GM12878 (cell line): Measurements from ENCODE around the gene CDR2. TPM values are rescaled to one million over a fixed set of nuclear protein-coding genes. Genes with fewer than 3 reads are reported as not detected.

Experiments
- ATAC-seq: fragments of 200-7000 bp; cut with Tn5 transposase; 3 replicates; pipeline ENCODE4 v1.9.1; 2020; ENCODE audit warnings: mild to moderate bottlenecking, moderate library complexity
- BruUV-seq: library from RNA; stranded (reverse); fragments of 400-500 nt; replicated peaks from 2 replicates; lab custom pipeline; 2021; lab: Mats Ljungman, UMichigan
- CTCF ChIA-PET: fragments of 300-600 bp; sonication (Branson Sonifier 250); formaldehyde crosslinking; extraction: SDS; loops from one replicate; lab custom pipeline; 2021; ENCODE audit warnings: inconsistent platforms; lab: Yijun Ruan, JAX
- POLR2A ChIA-PET: fragments of 350-600 bp; formaldehyde crosslinking; extraction: SDS; loops from one replicate; lab custom pipeline; 2021; ENCODE audit warnings: inconsistent platforms; lab: Charles Lee
- RAD21 ChIA-PET: fragments of 300-600 bp; sonication (Branson Sonifier 250); formaldehyde crosslinking; loops from one replicate; lab custom pipeline; 2023; ENCODE audit warnings: antibody characterized with exemption; ENCODE audit not compliant: unreplicated experiment; lab: Charles Lee
- SMC1A ChIA-PET: fragments of 300-600 bp; sonication (Branson Sonifier 250); formaldehyde crosslinking; loops from one replicate; lab custom pipeline; 2023; ENCODE audit not compliant: unreplicated experiment, uncharacterized antibody; lab: Charles Lee
- DNase-seq: peaks from one replicate; pipeline ENCODE4 v3.0.0-alpha.2; 2011; ENCODE audit warnings: low read depth, low spot score
- FAIRE-seq: peaks from 3 replicates; lab custom pipeline; 2011; peaks lifted over from hg19 to GRCh38; lab: Jason Lieb, UNC
- H2AFZ ChIP-seq: 2 replicates; pipeline ENCODE4 v1.6.0; 2011; ENCODE audit warnings: low read depth, low read length, control low read depth; ENCODE audit not compliant: control insufficient read depth
- H3K27ac ChIP-seq: 2 replicates; pipeline ENCODE4 v1.5.1; 2011; ENCODE audit warnings: control low read depth; ENCODE audit not compliant: control insufficient read depth, insufficient read depth
- H3K27me3 ChIP-seq, 2 experiments: replicated peaks in 1 of 2; 2 replicates each; pipeline versions ENCODE4 v1.6.0 to v1.6.1; 2011; ENCODE audit warnings: low read length in 1 of 2; ENCODE audit not compliant: control insufficient read depth in 2 of 2, insufficient read depth in 2 of 2
- H3K36me3 ChIP-seq, 2 experiments: 2 replicates each; pipeline ENCODE4 v1.5.1; 2011; ENCODE audit warnings: low read length in 1 of 2; ENCODE audit not compliant: control insufficient read depth in 2 of 2, insufficient read depth in 2 of 2
- H3K4me1 ChIP-seq: 2 replicates; pipeline ENCODE4 v1.6.1; 2011; ENCODE audit warnings: mild to moderate bottlenecking, low read length, moderate library complexity, mixed read lengths; ENCODE audit not compliant: control insufficient read depth, insufficient read depth
- H3K4me2 ChIP-seq: 2 replicates; pipeline ENCODE4 v1.6.0; 2011; ENCODE audit warnings: control low read depth; ENCODE audit not compliant: control insufficient read depth, insufficient read depth
- H3K4me3 ChIP-seq: fragments of 200-600 bp; sonication (generic); 2 replicates; pipeline ENCODE4 v1.5.1; 2016
- H3K79me2 ChIP-seq: 2 replicates; pipeline ENCODE4 v1.6.0; 2011; ENCODE audit warnings: low read length; ENCODE audit not compliant: control insufficient read depth, insufficient read depth
- H3K9ac ChIP-seq: 2 replicates; pipeline ENCODE4 v1.8.0; 2011; ENCODE audit warnings: low read length, control low read depth, mixed read lengths; ENCODE audit not compliant: control insufficient read depth, insufficient read depth
- H3K9me3 ChIP-seq: replicated peaks from 3 replicates; pipeline ENCODE4 v1.5.1; 2011; ENCODE audit warnings: mild to moderate bottlenecking, low read length; ENCODE audit not compliant: control insufficient read depth, insufficient read depth
- H4K20me1 ChIP-seq: 2 replicates; pipeline ENCODE4 v1.6.0; 2011; ENCODE audit not compliant: control insufficient read depth, insufficient read depth
- CBFB ChIP-seq: IDR thresholded peaks from 2 replicates; pipeline ENCODE4 v1.6.1; 2016; ENCODE audit warnings: antibody characterized with exemption, low read depth
- GATAD2B ChIP-seq: fragments of 450-650 bp; conservative IDR thresholded peaks from 2 replicates; pipeline ENCODE4 v1.6.1; 2017; ENCODE audit warnings: low read depth, mild to moderate bottlenecking, moderate library complexity
- SMAD1 ChIP-seq: fragments of 450-650 bp; IDR thresholded peaks from 2 replicates; pipeline ENCODE4 v1.6.1; 2018; ENCODE audit warnings: mild to moderate bottlenecking, low read depth; ENCODE audit not compliant: partially characterized antibody
- STAT3 ChIP-seq: IDR thresholded peaks from 2 replicates; pipeline ENCODE4 v1.6.1; 2011; ENCODE audit warnings: low read depth, low read length, improper control_type of control experiment
- TCF3 ChIP-seq: IDR thresholded peaks from 2 replicates; pipeline ENCODE4 v1.6.1; 2012; ENCODE audit warnings: low read depth, mild to moderate bottlenecking, low read length, borderline replicate concordance; ENCODE audit not compliant: insufficient read depth
- TCF7 ChIP-seq: IDR thresholded peaks from 2 replicates; pipeline ENCODE4 v1.6.1; 2014; ENCODE audit warnings: antibody characterized with exemption, borderline replicate concordance
- WGBS: methylation state at CpG from one replicate; pipeline ENCODE4 v1.1.6; 2016; ENCODE audit warnings: low lambda C conversion rate; ENCODE audit not compliant: insufficient replicate concordance, insufficient coverage; ENCODE audit errors: missing lambda C conversion rate; 5-methylcytosine and 5-hydroxymethylcytosine counted together
- in situ Hi-C: fragments of 300-500 bp; cut with MboI; formaldehyde crosslinking; loops from 9 replicates; pipeline ENCODE4 v1.14.3; 2018; ENCODE audit warnings: mixed read lengths
- intact Hi-C: fragments of 100-400 bp; cut with micrococcal nuclease; formaldehyde crosslinking; loops from one replicate; pipeline ENCODE4 v1.14.2; 2022; ENCODE audit not compliant: unreplicated experiment
- polyA plus RNA-seq, 11 experiments: library from polyadenylated mRNA; depleted of rRNA in 4 of 11; unstranded in 6 of 11; stranded (reverse) in 5 of 11; fragments of >200 nt; fragmentation: Nextera tagmentation in 4 of 11; fragmentation: Illumina TruSeq in 1 of 11; extraction: Ambion mirVana in 4 of 11; extraction: Trizol in 1 of 11; gene quantifications; 1 replicate in 1 of 11; 2 replicates in 10 of 11; pipeline versions ENCODE4 v1.2.1 to v1.2.3, GENCODE V29; 2011 to 2016; ENCODE audit warnings: inconsistent platforms in 2 of 11, missing spikeins in 2 of 11, low read depth in 1 of 11
- total RNA-seq, 4 experiments: library from RNA; depleted of rRNA in 3 of 4; stranded (reverse); fragments of >200 nt in 3 of 4; fragmentation: Illumina TruSeq in 1 of 4; extraction: Trizol in 1 of 4; gene quantifications; 2 replicates each; pipeline versions ENCODE4 v1.2.1 to v1.2.3, GENCODE V29; 2013 to 2021
- TF ChIP-seq, protein P1 (sequence below): fragments of 450-650 bp; IDR thresholded peaks from 2 replicates; pipeline ENCODE4 v1.6.1; 2016; ENCODE audit warnings: mild to moderate bottlenecking, moderate library complexity, borderline replicate concordance

The CDR2 gene
- total and polyA plus RNA-seq, 10 of the 15 experiments (the other 5 are each of a cell fraction or from before 2014, with no cell fraction given) = 4.8 to 24.3 (median 19.2) TPM

DNA sequence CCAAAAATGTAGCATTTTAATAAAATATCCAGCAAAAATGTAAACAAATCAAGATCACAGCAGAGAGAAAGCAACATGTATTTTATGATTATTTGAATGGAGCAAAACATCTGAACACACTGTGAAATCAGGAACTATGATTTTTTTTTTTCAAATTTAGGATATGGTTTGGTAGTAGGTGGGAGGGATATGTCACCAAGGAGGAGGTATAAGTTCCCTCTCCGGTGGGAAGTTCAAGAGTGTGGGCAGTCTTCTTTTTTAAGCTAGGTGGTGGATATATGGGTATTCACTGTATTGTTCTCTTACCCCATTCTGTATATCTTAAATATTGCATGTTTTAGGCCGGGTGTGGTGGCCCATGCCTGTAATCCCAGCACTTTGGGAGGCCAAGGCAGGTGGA lies 10.2 kb downstream of the CDR2 start:
- intact Hi-C loops = no loop called here
- H3K79me2 ChIP-seq = peaks cover 27% of the 10 kb centered on the region
- no peaks in the 10 kb centered on the region for H3K9me3 ChIP-seq
- ChIA-PET SMC1A (interaction anchor here (1.9 kb wide), 1 partner anchor 9 kb away, joined by 6 read pairs; no protein-coding TSS in a partner anchor), RAD21 (interaction anchor here (1.3 kb wide), 1 partner anchor 11 kb away, joined by 3 read pairs; no protein-coding TSS in a partner anchor), CTCF (interaction anchor here (1.0 kb wide), 1 partner anchor 11 kb away, joined by 4 read pairs; no protein-coding TSS in a partner anchor), POLR2A (interaction anchor here (0.7 to 12.9 kb wide), 4 partner anchors 7 to 1635 kb away, joined by 3 to 185 read pairs (median 3); no protein-coding TSS in a partner anchor)
- H3K9ac ChIP-seq = no peak overlapping the region
- BruUV-seq = no TSS peak
- H3K27me3 ChIP-seq = no peaks in the 10 kb centered on the region
- H3K4me2 ChIP-seq = no peak overlapping the region
- H4K20me1 ChIP-seq = no peaks in the 10 kb centered on the region
- no peak for TF ChIP-seq CBFB
- no peak for TF ChIP-seq TCF7
- TF ChIP-seq GATAD2B = no peak
- TF ChIP-seq, protein P1, sequence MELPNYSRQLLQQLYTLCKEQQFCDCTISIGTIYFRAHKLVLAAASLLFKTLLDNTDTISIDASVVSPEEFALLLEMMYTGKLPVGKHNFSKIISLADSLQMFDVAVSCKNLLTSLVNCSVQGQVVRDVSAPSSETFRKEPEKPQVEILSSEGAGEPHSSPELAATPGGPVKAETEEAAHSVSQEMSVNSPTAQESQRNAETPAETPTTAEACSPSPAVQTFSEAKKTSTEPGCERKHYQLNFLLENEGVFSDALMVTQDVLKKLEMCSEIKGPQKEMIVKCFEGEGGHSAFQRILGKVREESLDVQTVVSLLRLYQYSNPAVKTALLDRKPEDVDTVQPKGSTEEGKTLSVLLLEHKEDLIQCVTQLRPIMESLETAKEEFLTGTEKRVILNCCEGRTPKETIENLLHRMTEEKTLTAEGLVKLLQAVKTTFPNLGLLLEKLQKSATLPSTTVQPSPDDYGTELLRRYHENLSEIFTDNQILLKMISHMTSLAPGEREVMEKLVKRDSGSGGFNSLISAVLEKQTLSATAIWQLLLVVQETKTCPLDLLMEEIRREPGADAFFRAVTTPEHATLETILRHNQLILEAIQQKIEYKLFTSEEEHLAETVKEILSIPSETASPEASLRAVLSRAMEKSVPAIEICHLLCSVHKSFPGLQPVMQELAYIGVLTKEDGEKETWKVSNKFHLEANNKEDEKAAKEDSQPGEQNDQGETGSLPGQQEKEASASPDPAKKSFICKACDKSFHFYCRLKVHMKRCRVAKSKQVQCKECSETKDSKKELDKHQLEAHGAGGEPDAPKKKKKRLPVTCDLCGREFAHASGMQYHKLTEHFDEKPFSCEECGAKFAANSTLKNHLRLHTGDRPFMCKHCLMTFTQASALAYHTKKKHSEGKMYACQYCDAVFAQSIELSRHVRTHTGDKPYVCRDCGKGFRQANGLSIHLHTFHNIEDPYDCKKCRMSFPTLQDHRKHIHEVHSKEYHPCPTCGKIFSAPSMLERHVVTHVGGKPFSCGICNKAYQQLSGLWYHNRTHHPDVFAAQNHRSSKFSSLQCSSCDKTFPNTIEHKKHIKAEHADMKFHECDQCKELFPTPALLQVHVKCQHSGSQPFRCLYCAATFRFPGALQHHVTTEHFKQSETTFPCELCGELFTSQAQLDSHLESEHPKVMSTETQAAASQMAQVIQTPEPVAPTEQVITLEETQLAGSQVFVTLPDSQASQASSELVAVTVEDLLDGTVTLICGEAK = no peak
- no peak for TF ChIP-seq SMAD1
- TF ChIP-seq STAT3 = no peak
- TF ChIP-seq TCF3 = no peak
- no peak overlapping the region for H3K27ac ChIP-seq
- no peak for FAIRE-seq
- peaks cover 4% of the 10 kb centered on the region for H3K4me1 ChIP-seq
- H2AFZ ChIP-seq = no peak overlapping the region
- 100% methylated on average over 2 of the region's 2 CpGs for WGBS
- no peak for ATAC-seq
- in situ Hi-C loops = no loop called here
- H3K4me3 ChIP-seq = no peak overlapping the region
- no peak for DNase-seq
- peaks cover 1 to 20% of the 10 kb centered on the region in 2 experiments for H3K36me3 ChIP-seq
